ENCODE data around the gene ZNF839.

The ZNF839 gene

GRCh38 chr14:102316338-102316742, 3.2 kb upstream of the ZNF839 start:
- no CpG with 5 or more reads among the region's 10 CpGs for WGBS (ENCODE audit: extremely low coverage, insufficient coverage, low lambda C conversion rate)
- H3K79me1 ChIP-seq (ENCODE audit: low read length) = peaks cover 7% of the 10 kb centered on the region
- peaks cover 2% of the 10 kb centered on the region for H3K4me1 ChIP-seq (ENCODE audit: control insufficient read depth, low read depth, low read length)
- H3K23ac ChIP-seq (ENCODE audit: low read length) = no peak overlapping the region
- no peak overlapping the region for H2AK5ac ChIP-seq (ENCODE audit: low read length)
- H3K27ac ChIP-seq (ENCODE audit: low read depth, low read length) = peak overlapping the region; percentile 58
- H4K8ac ChIP-seq (ENCODE audit: low read depth, low read length) = no peak overlapping the region
- H2BK120ac ChIP-seq (ENCODE audit: low read depth, low read length) = no peak overlapping the region
- H2BK5ac ChIP-seq (ENCODE audit: low read length) = no peak overlapping the region
- no peak overlapping the region for H3K4ac ChIP-seq (ENCODE audit: low read depth, low read length)
- H3K18ac ChIP-seq (ENCODE audit: low read length) = peak overlapping the region; percentile 80
- H3K56ac ChIP-seq (ENCODE audit: low read length) = peak overlapping the region; percentile 79
- H3K9ac ChIP-seq (ENCODE audit: low read length) = peak overlapping the region; percentile 66
- no peaks in the 10 kb centered on the region for H3K27me3 ChIP-seq (ENCODE audit: insufficient read depth, low read length, poor library complexity)
- peak overlapping the region; percentile 16 for H3K4me2 ChIP-seq (ENCODE audit: low read length)
- H4K5ac ChIP-seq (ENCODE audit: low read length) = no peak overlapping the region
- H3K36me3 ChIP-seq (ENCODE audit: control insufficient read depth, insufficient read depth, low read length) = no peaks in the 10 kb centered on the region
- no peak overlapping the region for H2BK15ac ChIP-seq (replicated peaks; ENCODE audit: low read depth)
- no peak for DNase-seq
- peak overlapping the region; percentile 2 for H3K4me3 ChIP-seq (ENCODE audit: low read length)
- peaks cover 2% of the 10 kb centered on the region for H3K79me2 ChIP-seq (ENCODE audit: control insufficient read depth, insufficient read depth, low read length)

- Histone ChIP-seq H3K79me1 (ENCODE audit: low read length) (peaks cover 7% of the 10 kb centered on the region), H3K27ac (ENCODE audit: low read depth, low read length) (peak overlapping the region; percentile 78), H3K4me1 (ENCODE audit: control insufficient read depth, low read depth, low read length) (peaks cover 2% of the 10 kb centered on the region), H4K5ac (ENCODE audit: low read length) (no peak overlapping the region), H3K27me3 (ENCODE audit: insufficient read depth, low read length, poor library complexity) (no peaks in the 10 kb centered on the region), H3K36me3 (ENCODE audit: control insufficient read depth, insufficient read depth, low read length) (no peaks in the 10 kb centered on the region), H2AK5ac (ENCODE audit: low read length) (no peak overlapping the region), H3K23ac (ENCODE audit: low read length) (no peak overlapping the region), H3K4me2 (ENCODE audit: low read length) (peak overlapping the region; percentile 61), H3K4ac (ENCODE audit: low read depth, low read length) (no peak overlapping the region), H3K4me3 (ENCODE audit: low read length) (peak overlapping the region; percentile 57), H2BK120ac (ENCODE audit: low read depth, low read length) (no peak overlapping the region), H3K9ac (ENCODE audit: low read length) (peak overlapping the region; percentile 69), H2BK5ac (ENCODE audit: low read length) (no peak overlapping the region), H3K79me2 (ENCODE audit: control insufficient read depth, insufficient read depth, low read length) (peaks cover 2% of the 10 kb centered on the region), H2BK15ac (replicated peaks; ENCODE audit: low read depth) (no peak overlapping the region), H3K56ac (ENCODE audit: low read length) (peak overlapping the region; percentile 84), H3K18ac (ENCODE audit: low read length) (peak overlapping the region; percentile 80), H4K8ac (ENCODE audit: low read depth, low read length) (no peak overlapping the region)
- WGBS (ENCODE audit: extremely low coverage, insufficient coverage, low lambda C conversion rate) = no CpG with 5 or more reads among the region's 54 CpGs
- DNase-seq = peak; percentile 98
Observed at GRCh38 chr14:102316743-102317563, 2.6 kb upstream of the ZNF839 start.

- Histone ChIP-seq H3K4ac (ENCODE audit: low read depth, low read length) (peak overlapping the region; percentile 8), H4K5ac (ENCODE audit: low read length) (no peak overlapping the region), H3K4me2 (ENCODE audit: low read length) (peak overlapping the region; percentile 61), H3K56ac (ENCODE audit: low read length) (peak overlapping the region; percentile 84), H3K4me1 (ENCODE audit: control insufficient read depth, low read depth, low read length) (peaks cover 2% of the 10 kb centered on the region), H2BK15ac (replicated peaks; ENCODE audit: low read depth) (no peak overlapping the region), H3K4me3 (ENCODE audit: low read length) (peak overlapping the region; percentile 57), H3K18ac (ENCODE audit: low read length) (peak overlapping the region; percentile 55), H3K79me2 (ENCODE audit: control insufficient read depth, insufficient read depth, low read length) (peaks cover 2% of the 10 kb centered on the region), H3K79me1 (ENCODE audit: low read length) (peaks cover 7% of the 10 kb centered on the region), H2AK5ac (ENCODE audit: low read length) (no peak overlapping the region), H2BK120ac (ENCODE audit: low read depth, low read length) (no peak overlapping the region), H3K23ac (ENCODE audit: low read length) (no peak overlapping the region), H3K36me3 (ENCODE audit: control insufficient read depth, insufficient read depth, low read length) (no peaks in the 10 kb centered on the region), H3K27ac (ENCODE audit: low read depth, low read length) (peak overlapping the region; percentile 78), H3K9ac (ENCODE audit: low read length) (peak overlapping the region; percentile 69), H4K8ac (ENCODE audit: low read depth, low read length) (no peak overlapping the region), H2BK5ac (ENCODE audit: low read length) (no peak overlapping the region), H3K27me3 (ENCODE audit: insufficient read depth, low read length, poor library complexity) (no peaks in the 10 kb centered on the region)
- DNase-seq = peak; percentile 92
- no CpG with 5 or more reads among the region's 12 CpGs for WGBS (ENCODE audit: extremely low coverage, insufficient coverage, low lambda C conversion rate)
Observed at GRCh38 chr14:102317564-102318248, 1.8 kb upstream of the ZNF839 start.

- peak overlapping the region; percentile 55 for H3K9ac ChIP-seq (ENCODE audit: low read length)
- H3K23ac ChIP-seq (ENCODE audit: low read length) = no peak overlapping the region
- no peak overlapping the region for H2AK5ac ChIP-seq (ENCODE audit: low read length)
- peaks cover 7% of the 10 kb centered on the region for H3K79me1 ChIP-seq (ENCODE audit: low read length)
- no peak overlapping the region for H3K18ac ChIP-seq (ENCODE audit: low read length)
- H3K4me3 ChIP-seq (ENCODE audit: low read length) = no peak overlapping the region
- no peak for DNase-seq
- H3K36me3 ChIP-seq (ENCODE audit: control insufficient read depth, insufficient read depth, low read length) = no peaks in the 10 kb centered on the region
- peaks cover 2% of the 10 kb centered on the region for H3K79me2 ChIP-seq (ENCODE audit: control insufficient read depth, insufficient read depth, low read length)
- H4K5ac ChIP-seq (ENCODE audit: low read length) = no peak overlapping the region
- peaks cover 2% of the 10 kb centered on the region for H3K4me1 ChIP-seq (ENCODE audit: control insufficient read depth, low read depth, low read length)
- H2BK5ac ChIP-seq (ENCODE audit: low read length) = no peak overlapping the region
- H3K4ac ChIP-seq (ENCODE audit: low read depth, low read length) = no peak overlapping the region
- no peak overlapping the region for H3K27ac ChIP-seq (ENCODE audit: low read depth, low read length)
- H4K8ac ChIP-seq (ENCODE audit: low read depth, low read length) = no peak overlapping the region
- no peaks in the 10 kb centered on the region for H3K27me3 ChIP-seq (ENCODE audit: insufficient read depth, low read length, poor library complexity)
- peak overlapping the region; percentile 5 for H3K4me2 ChIP-seq (ENCODE audit: low read length)
- H3K56ac ChIP-seq (ENCODE audit: low read length) = peak overlapping the region; percentile 66
- no peak overlapping the region for H2BK120ac ChIP-seq (ENCODE audit: low read depth, low read length)
- H2BK15ac ChIP-seq (replicated peaks; ENCODE audit: low read depth) = no peak overlapping the region
- WGBS (ENCODE audit: extremely low coverage, insufficient coverage, low lambda C conversion rate) = no CpG with 5 or more reads among the region's 15 CpGs
Observed at GRCh38 chr14:102318781-102319276, 717 bp upstream of the ZNF839 start.

- no peak overlapping the region for H3K23ac ChIP-seq (ENCODE audit: low read length)
- peaks cover 2% of the 10 kb centered on the region for H3K79me2 ChIP-seq (ENCODE audit: control insufficient read depth, insufficient read depth, low read length)
- no peak overlapping the region for H3K27ac ChIP-seq (ENCODE audit: low read depth, low read length)
- H3K4me2 ChIP-seq (ENCODE audit: low read length) = peak overlapping the region; percentile 99
- peak overlapping the region; percentile 75 for H3K18ac ChIP-seq (ENCODE audit: low read length)
- no peaks in the 10 kb centered on the region for H3K27me3 ChIP-seq (ENCODE audit: insufficient read depth, low read length, poor library complexity)
- no CpG with 5 or more reads among the region's 30 CpGs for WGBS (ENCODE audit: extremely low coverage, insufficient coverage, low lambda C conversion rate)
- H3K79me1 ChIP-seq (ENCODE audit: low read length) = peaks cover 7% of the 10 kb centered on the region
- peak; percentile 65 for DNase-seq
- peak overlapping the region; percentile 30 for H2AK5ac ChIP-seq (ENCODE audit: low read length)
- no peak overlapping the region for H4K5ac ChIP-seq (ENCODE audit: low read length)
- H2BK5ac ChIP-seq (ENCODE audit: low read length) = no peak overlapping the region
- H3K36me3 ChIP-seq (ENCODE audit: control insufficient read depth, insufficient read depth, low read length) = no peaks in the 10 kb centered on the region
- H3K4ac ChIP-seq (ENCODE audit: low read depth, low read length) = peak overlapping the region; percentile 37
- peak overlapping the region; percentile 86 for H3K9ac ChIP-seq (ENCODE audit: low read length)
- no peak overlapping the region for H2BK120ac ChIP-seq (ENCODE audit: low read depth, low read length)
- peak overlapping the region; percentile 91 for H3K56ac ChIP-seq (ENCODE audit: low read length)
- H3K4me1 ChIP-seq (ENCODE audit: control insufficient read depth, low read depth, low read length) = peaks cover 2% of the 10 kb centered on the region
- H2BK15ac ChIP-seq (replicated peaks; ENCODE audit: low read depth) = no peak overlapping the region
- H4K8ac ChIP-seq (ENCODE audit: low read depth, low read length) = no peak overlapping the region
- peak overlapping the region; percentile 80 for H3K4me3 ChIP-seq (ENCODE audit: low read length)
Observed at GRCh38 chr14:102320033-102320660, 601 bp downstream of the ZNF839 start.
